Astrocyte (in vitro differentiated cells and primary cell): ENCODE data around the gene HSD11B2. TPM values are rescaled to one million over a fixed set of nuclear protein-coding genes. Genes with fewer than 3 reads are reported as not detected.

Source experiments
- DNase-seq: peaks from one replicate; pipeline ENCODE4 v3.0.0-alpha.2; 2010; ENCODE audit warnings: low read depth
- FAIRE-seq: peaks from 2 replicates; lab custom pipeline; 2011; peaks lifted over from hg19 to GRCh38; lab: Jason Lieb, UNC
- H2AFZ ChIP-seq: 2 replicates; pipeline ENCODE4 v1.6.0; 2012; ENCODE audit warnings: low read depth, low read length, inconsistent platforms
- H3K27ac ChIP-seq: 2 replicates; pipeline ENCODE4 v1.5.1; 2011; ENCODE audit warnings: low read depth, low read length, inconsistent platforms
- H3K27me3 ChIP-seq: 2 replicates; pipeline ENCODE4 v1.6.0; 2011; ENCODE audit warnings: low read length, inconsistent platforms; ENCODE audit not compliant: insufficient read depth
- H3K36me3 ChIP-seq: 2 replicates; pipeline ENCODE4 v1.5.1; 2011; ENCODE audit warnings: low read length, inconsistent platforms; ENCODE audit not compliant: insufficient read depth
- H3K4me1 ChIP-seq: 2 replicates; pipeline ENCODE4 v1.5.1; 2011; ENCODE audit warnings: low read length, inconsistent platforms; ENCODE audit not compliant: insufficient read depth
- H3K4me2 ChIP-seq: 2 replicates; pipeline ENCODE4 v1.6.0; 2012; ENCODE audit warnings: low read length, inconsistent platforms
- H3K4me3 ChIP-seq: 2 replicates; pipeline ENCODE4 v1.5.1; 2011; ENCODE audit warnings: low read depth, mild to moderate bottlenecking, low read length, inconsistent platforms; ENCODE audit not compliant: insufficient read depth
- H3K79me2 ChIP-seq: 2 replicates; pipeline ENCODE4 v1.6.0; 2012; ENCODE audit warnings: mild to moderate bottlenecking, low read length, inconsistent platforms; ENCODE audit not compliant: insufficient read depth
- H3K9ac ChIP-seq: 2 replicates; pipeline ENCODE4 v1.6.0; 2012; ENCODE audit warnings: mild to moderate bottlenecking, low read length, inconsistent platforms
- H3K9me3 ChIP-seq: 2 replicates; pipeline ENCODE4 v1.5.1; 2012; ENCODE audit warnings: low read depth, mild to moderate bottlenecking, low read length, inconsistent platforms; ENCODE audit not compliant: insufficient read depth
- H4K20me1 ChIP-seq: 2 replicates; pipeline ENCODE4 v1.6.0; 2012; ENCODE audit warnings: low read length, inconsistent platforms; ENCODE audit not compliant: insufficient read depth
- H3K27ac Mint-ChIP-seq: one replicate; pipeline ENCODE4 v1.8.0; 2021; ENCODE audit warnings: mild to moderate bottlenecking, mixed read lengths; ENCODE audit not compliant: unreplicated experiment
- H3K27me3 Mint-ChIP-seq: one replicate; pipeline ENCODE4 v1.8.0; 2021; ENCODE audit warnings: low read depth, mixed read lengths; ENCODE audit not compliant: unreplicated experiment
- H3K36me3 Mint-ChIP-seq: one replicate; pipeline ENCODE4 v1.8.0; 2021; ENCODE audit warnings: low read depth, mixed read lengths; ENCODE audit not compliant: unreplicated experiment
- H3K4me1 Mint-ChIP-seq: one replicate; pipeline ENCODE4 v1.8.0; 2021; ENCODE audit warnings: low read depth, mixed read lengths; ENCODE audit not compliant: unreplicated experiment
- H3K4me3 Mint-ChIP-seq: one replicate; pipeline ENCODE4 v1.8.0; 2021; ENCODE audit warnings: mild to moderate bottlenecking, moderate library complexity, mixed read lengths; ENCODE audit not compliant: unreplicated experiment
- H3K9me3 Mint-ChIP-seq: one replicate; pipeline ENCODE4 v1.8.0; 2021; ENCODE audit warnings: mild to moderate bottlenecking, mixed read lengths; ENCODE audit not compliant: unreplicated experiment
- CTCF ChIP-seq: IDR thresholded peaks from 2 replicates; pipeline ENCODE4 v1.5.1; 2011; ENCODE audit warnings: low read depth, mild to moderate bottlenecking, inconsistent platforms, low read length, moderate library complexity; ENCODE audit not compliant: insufficient read depth
- EZH2 ChIP-seq: IDR thresholded peaks from 2 replicates; pipeline ENCODE4 v1.6.1; 2012; ENCODE audit warnings: mild to moderate bottlenecking, low read length, inconsistent platforms; ENCODE audit not compliant: insufficient read depth
- total RNA-seq: library from RNA; stranded (reverse); gene quantifications from 2 replicates; pipeline ENCODE4 v1.2.1, GENCODE V29; 2021

Gene HSD11B2
- total RNA-seq, 1 donor from 2014 or later = not detected

GRCh38 chr16:67391424-67392300, 39.3 kb upstream of the HSD11B2 start:
- Mint-ChIP-seq H3K4me3 (no peak overlapping the region), H3K27me3 (peaks cover 62% of the 10 kb centered on the region), H3K27ac (no peak overlapping the region), H3K9me3 (peaks cover 2% of the 10 kb centered on the region), H3K36me3 (peaks cover 2% of the 10 kb centered on the region), H3K4me1 (no peaks in the 10 kb centered on the region)
- H2AFZ ChIP-seq = no peak overlapping the region
- H3K9ac ChIP-seq = no peak overlapping the region
- no peaks in the 10 kb centered on the region for H4K20me1 ChIP-seq
- H3K4me1 ChIP-seq = peaks cover 20% of the 10 kb centered on the region
- no peak for TF ChIP-seq EZH2
- TF ChIP-seq CTCF = no peak
- DNase-seq = no peak
- peaks cover 3% of the 10 kb centered on the region for H3K27me3 ChIP-seq
- H3K9me3 ChIP-seq = no peaks in the 10 kb centered on the region
- no peaks in the 10 kb centered on the region for H3K79me2 ChIP-seq
- no peaks in the 10 kb centered on the region for H3K36me3 ChIP-seq
- no peak for FAIRE-seq
- H3K4me2 ChIP-seq = no peak overlapping the region
- H3K27ac ChIP-seq = no peak overlapping the region
- H3K4me3 ChIP-seq = no peak overlapping the region

- H3K4me3 ChIP-seq = peak overlapping the region; percentile 41
- Mint-ChIP-seq H3K36me3 (peaks cover 2% of the 10 kb centered on the region), H3K27ac (no peak overlapping the region), H3K4me1 (no peaks in the 10 kb centered on the region), H3K9me3 (peaks cover 2% of the 10 kb centered on the region), H3K4me3 (peak overlapping the region; percentile 34), H3K27me3 (peaks cover 59% of the 10 kb centered on the region)
- H2AFZ ChIP-seq = peak overlapping the region; percentile 49
- H3K36me3 ChIP-seq = no peaks in the 10 kb centered on the region
- H3K4me1 ChIP-seq = peaks cover 23% of the 10 kb centered on the region
- H3K9ac ChIP-seq = peak overlapping the region; percentile 67
- H3K9me3 ChIP-seq = no peaks in the 10 kb centered on the region
- FAIRE-seq (no peak), DNase-seq (no peak)
- peak overlapping the region; percentile 82 for H3K4me2 ChIP-seq
- TF ChIP-seq CTCF (no peak), EZH2 (no peak)
- peaks cover 3% of the 10 kb centered on the region for H3K27me3 ChIP-seq
- H3K27ac ChIP-seq = no peak overlapping the region
- H4K20me1 ChIP-seq = no peaks in the 10 kb centered on the region
- H3K79me2 ChIP-seq = no peaks in the 10 kb centered on the region
Observed at GRCh38 chr16:67392301-67393059, 38.4 kb upstream of the HSD11B2 start.
